ENCODE data around the gene TRIP10.

- TF ChIP-seq POLR2A (IDR thresholded peaks at IDR 0.05) (no peak), CTCF (IDR thresholded peaks at IDR 0.05) (no peak), EP300 (IDR thresholded peaks at IDR 0.05) (no peak)
These were observed 29.6 kb downstream of the TRIP10 start for GRCh38 chr19:6769006-6769619.

All from ovary (tissue), 3 donors.